Activated CD4-positive, CD25-positive, alpha-beta regulatory T cell treated with anti-CD3 and anti-CD28 coated beads, Interleukin-2, amount 50 U/mL, for 16 hours (primary cell): ENCODE data around the gene ABHD6.
"Not testable (repeated sequence)": the region's sequence is repeated elsewhere in the genome, so short reads cannot be mapped to it uniquely, and the experiment has no call there.

ENCODE experiments used
- DNase-seq: peaks from one replicate; pipeline ENCODE4 v3.0.0-alpha.2; 2020; ENCODE audit warnings: low read depth, low spot score

Gene ABHD6

DNA sequence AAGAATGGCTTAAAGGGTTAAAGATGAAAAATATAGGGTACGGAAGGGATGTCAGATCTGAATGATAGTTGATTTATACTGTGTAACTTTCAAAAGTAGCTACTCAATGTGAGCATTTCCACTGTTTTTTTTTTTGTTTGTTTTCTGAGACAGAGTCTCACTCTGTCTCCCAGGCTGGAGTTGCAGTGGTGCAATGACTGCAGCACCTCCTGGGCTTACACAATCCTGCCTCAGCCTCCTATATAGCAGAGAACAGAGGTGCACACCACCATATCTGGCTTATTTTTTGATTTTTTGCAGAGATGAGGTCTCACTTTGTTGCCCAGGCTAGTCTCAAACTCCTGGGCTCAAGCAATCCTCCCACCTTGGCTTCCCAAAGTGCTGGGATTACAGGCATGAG is 85.2 kb downstream of the ABHD6 start:
- DNase-seq, result no peak

DNA sequence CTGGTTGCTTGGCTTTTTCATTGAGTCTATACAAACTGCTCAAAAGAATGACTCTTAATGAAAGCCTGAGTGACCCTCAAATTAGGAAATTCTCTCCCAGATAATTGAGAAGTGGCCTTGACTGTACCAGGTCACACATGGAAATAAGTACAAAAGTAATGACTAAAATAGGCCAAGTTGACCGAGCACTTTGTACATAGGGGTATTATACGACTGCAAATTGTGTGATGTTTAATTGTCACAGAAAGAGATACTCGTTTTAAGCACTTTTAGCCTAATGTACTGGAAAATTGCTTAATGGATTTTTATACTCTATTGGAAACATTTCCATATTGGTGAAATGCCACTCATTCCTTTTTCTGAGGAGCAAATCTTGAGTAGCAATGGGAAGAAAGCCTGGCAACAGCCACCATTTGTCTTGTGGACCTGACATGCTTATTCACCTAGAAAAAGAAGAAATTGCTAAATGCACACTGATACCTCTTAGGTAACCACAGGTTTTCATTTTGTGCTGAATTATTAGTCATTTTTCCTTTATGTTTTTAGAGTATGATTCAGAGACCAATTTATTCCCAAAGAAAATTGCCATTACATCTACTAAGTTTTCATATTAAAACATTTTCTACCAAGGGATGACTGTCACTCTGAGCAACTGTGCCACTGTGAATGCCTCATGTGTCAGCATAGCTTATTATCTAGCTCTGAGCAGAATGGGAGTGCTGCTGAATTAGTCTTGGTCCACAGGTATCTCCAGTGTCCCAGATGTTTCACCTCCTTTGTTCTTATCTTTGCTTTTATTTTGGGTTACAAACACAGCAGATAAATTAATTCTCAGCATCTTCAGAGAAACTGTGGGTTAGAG is 86.2 kb downstream of the ABHD6 start:
- DNase-seq, result no peak

DNA sequence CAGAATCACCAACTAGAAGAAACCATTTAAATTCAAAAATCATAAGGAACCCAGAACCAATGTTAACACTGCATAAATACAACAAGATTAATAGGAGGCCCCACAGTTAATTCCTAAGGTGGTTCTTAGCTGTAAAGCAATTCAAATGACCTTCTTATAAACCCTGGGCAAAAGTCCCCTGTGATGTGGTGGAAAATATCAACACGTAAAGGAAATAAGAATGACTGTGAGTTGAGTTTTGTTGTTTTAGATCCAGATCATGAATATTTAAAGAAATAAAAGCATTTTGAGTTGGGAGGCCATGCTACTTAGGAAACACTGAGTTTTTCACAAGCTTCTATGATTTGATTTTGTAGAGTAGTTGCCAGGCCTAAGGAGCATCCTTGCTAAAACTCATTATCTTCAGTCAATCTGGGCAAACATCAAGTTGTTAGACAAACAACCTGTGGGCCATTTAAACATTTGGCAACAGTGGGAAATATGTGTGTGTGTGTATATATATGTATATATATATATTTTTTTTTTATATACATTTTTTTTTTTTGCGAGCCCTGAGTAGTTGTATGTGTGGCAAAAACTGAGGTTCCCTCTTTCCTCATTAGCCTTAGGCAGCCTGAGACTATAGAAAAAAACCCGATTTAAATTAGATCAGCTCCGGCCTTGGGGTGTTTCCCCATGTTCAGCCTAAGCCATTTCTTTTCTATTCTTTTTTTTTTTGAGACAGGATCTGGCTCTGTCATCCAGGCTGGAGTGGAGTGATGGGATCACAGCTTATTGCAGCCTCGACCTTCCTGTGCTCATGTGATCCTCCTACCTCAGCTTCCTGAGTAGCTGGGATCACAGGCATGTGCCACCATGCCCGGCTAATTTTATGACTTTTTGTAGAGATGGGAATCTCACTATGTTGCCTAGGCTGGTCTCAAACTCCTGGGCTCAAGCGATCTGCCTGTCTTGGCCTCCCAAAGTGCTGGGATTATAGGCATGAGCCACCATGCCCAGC is 87.1 kb downstream of the ABHD6 start:
- DNase-seq, result no peak

DNA sequence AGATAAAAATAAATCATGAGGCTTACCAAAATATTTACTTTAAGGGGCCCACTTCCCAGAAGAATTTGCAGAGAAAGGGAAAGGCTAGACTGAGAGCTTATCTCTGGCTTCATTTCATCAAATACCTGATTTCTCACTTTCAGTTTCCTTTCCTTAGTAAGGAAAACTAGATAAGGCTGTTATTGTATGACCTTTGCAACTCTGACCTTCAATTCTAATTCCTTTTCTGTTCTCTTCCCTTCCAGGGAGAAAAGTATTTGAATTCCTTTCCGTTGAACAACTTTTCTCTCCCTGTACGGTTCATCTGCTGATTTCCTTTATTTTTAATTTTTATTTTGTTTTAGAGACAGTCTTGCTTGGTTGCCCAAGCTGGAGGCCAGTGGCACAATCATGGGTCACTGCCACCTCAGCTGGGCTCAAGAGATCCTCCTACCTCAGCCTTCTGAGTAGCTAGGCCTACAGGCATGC is 88.0 kb downstream of the ABHD6 start:
- no peak for DNase-seq

DNA sequence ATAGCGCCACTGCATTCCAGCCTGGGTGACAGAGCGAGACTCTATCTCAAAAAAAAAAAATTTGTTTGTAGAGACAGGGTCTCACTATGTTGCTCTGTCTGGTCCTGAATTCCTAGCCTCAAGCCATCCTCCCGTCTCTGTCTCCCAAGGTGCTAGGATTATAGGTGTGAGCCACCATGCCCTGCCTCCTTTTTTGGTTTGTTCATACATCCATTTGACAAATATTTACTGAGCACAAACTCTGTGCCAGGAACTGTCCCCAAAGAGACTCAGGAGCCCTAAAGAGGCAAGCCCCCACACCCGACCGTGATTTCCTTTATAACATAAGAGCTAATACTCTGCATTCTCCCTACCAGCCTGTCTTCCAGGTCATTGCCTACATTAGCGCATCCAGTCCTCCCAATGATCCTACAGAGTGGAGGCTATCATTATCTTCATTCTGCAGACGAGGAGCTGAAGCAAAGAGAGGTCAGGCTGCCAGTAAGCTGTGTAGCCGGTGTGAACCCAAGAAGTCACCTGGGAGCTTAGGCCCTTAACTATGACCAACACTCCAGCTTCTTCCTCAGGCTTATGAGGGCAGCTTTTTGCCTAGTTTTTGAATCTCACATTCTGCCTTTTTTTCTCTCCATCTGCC is 88.8 kb downstream of the ABHD6 start:
- DNase-seq, result no peak

DNA sequence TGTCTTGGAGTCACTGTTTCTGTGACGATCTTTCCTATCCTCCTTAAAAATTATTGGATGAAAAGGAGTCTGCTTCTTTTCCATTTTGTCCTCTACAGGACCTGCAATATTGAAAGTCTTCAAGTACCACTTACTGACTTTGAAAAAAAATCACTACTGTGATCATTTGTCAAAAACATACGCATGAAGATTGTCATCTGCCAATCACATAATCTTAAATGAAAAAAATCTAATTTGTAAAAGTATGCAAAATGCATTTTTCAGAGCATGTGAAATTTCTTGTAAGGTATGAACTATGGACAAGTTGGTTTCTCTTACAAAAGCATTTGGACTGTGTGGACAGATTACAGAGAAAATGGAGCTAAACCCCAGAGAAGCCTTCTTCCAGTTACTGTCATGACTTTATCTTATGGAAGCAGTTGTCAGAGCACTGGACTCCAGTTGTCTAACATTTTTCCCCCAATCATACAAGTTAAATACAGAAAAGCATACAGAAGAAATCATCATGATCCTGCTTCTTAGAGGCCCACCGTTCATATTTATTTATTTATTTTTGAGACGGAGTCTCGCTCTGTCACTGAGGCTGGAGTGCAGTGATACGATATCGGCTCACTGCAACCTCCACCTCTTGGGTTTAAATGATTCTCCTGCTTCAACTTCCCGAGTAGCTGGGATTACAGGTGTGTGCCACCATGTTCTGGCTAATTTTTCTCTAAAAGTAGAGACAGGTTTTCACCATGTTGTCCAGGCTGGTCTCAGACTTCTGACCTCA is 91.7 kb downstream of the ABHD6 start:
- no peak for DNase-seq

DNA sequence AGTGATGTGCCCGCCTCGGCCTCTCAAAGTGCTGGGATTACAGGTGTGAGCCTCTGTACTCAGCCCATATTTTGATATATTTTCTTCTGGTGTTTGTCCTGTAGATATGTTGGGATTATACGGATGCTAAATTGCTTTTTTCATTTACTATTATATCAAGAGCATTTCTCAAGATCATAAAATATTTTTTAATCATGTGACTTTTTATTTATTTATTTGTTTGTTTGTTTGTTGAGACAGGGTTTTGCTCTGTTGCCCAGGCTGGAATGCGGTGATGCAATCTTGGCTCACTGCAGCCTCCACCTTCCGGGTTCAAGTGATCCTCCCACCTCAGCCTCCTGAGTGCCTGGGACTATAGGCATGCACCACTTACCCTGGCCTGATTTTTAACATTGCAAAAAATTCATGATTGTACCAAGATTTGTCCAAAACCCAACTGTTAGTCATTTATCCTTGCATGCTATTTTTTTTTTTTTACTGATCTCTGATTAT is 92.4 kb downstream of the ABHD6 start:
- DNase-seq, result no peak

DNA sequence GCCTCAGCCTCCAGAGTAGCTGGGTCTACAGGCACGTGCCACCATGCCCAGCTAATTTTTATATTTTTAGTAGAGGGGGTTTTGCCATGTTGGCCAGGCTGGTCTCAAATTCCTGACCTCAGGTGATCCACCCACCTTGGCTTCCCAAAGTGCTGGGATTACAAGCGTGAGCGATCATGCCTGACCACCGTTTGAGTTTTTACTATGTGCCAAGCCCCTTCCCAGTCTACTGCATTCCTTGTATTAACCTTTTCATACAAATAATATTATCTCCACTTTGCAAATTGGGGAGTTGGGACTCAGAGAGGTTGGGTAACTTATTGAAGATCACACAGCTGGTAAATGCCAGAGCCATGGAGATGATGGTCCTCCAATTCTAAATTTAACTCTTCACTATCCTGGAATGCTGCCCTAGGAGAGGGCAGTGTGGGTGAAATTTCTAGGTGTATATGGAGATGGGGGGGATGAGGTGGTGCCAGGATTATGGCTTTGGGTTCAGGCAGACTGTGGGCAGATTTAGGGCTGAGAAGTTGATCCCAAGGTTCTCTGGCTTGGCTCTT is 94.1 kb downstream of the ABHD6 start:
- DNase-seq, result no peak

DNA sequence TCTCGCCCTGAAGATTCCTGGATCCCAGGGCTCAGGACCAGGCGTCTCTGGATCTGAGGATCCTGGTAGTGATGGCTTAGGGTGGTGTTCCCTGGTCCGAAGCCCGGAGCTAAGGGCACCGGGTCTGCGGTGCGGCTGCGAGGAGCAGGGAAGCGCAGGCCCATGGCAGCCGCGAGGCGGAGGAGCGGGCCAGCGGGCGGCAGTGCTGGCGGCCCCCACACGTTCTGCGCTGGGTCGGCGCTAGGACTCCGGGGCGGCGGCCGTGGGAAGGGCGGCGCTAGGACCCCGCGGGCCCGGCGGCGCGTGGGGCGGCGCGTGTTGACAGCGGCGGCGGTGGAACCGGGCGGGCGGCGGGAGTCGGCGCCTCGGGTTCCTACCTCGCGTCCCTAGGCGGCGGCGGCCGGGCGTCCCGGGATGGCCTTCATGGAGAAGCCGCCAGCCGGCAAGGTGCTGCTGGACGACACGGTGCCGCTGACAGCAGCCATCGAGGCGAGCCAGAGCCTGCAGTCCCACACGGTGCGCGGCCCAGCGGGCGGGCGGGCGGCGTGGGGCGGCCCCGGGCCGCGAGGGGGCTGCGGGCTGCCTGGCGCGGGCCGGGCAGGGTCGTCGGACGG is 95.1 kb downstream of the ABHD6 start, which contains the start of gene PXK:
Gene PXK, plus strand, starts transcription at position 318 of the 614 bp plus-strand sequence. Its CDS starts 97 bp downstream, at position 415.
- peak; percentile 50 for DNase-seq

DNA sequence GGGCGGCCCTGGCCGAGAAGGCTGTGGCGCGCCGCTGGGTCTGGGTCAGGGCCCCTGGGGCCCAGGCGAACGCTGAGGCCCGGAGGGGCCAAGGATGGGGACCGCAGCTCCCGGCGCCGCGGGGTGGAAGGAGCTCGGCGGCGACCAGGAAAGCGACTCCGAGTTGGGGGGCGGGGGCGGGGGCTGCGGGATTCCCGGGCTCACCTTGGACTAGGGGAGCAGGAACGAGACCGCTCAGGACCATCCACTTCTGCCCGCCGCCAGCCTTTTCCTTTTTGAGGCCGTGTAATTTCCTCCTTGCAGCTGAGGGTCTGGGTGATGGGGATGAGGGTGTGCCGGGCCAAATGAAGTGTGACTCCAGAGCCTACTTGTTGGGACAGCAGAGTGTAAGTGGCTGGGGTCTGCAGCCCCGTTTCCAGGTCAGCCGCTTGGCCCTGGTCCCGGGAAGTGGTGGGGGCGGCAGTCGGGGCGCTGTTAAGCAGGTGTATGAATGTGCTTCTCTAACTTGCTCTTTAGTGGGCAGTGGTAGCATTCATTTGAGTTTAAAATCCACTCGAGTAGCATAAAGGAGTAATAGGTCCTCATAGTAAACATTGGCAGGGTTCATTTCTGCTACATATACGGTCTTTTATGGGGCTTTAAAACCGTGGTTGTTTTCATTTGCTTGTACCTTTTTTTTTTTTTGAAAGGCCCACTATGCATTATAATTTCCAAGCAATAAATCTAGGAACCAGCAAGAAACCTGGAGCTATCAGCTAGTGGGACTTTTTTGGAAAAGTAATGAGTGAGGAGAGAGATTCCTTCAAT is 95.8 kb downstream of the ABHD6 start:
- DNase-seq, result no peak

DNA sequence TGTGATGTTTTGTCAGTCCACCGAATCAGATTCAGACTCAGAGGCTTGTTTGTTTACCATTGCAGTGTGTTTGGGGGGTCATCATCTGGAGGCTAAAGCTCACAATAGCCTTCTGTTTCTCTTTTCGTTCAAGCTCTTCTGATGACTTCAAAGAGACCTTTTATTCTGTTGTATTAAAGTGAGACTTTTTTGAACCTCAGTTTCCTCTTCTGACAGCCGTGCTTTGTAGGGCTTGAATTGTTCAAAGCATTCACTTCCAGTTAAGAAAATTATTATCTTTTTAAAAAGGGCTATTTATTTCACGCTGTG is 96.4 kb downstream of the ABHD6 start:
- no peak for DNase-seq

DNA sequence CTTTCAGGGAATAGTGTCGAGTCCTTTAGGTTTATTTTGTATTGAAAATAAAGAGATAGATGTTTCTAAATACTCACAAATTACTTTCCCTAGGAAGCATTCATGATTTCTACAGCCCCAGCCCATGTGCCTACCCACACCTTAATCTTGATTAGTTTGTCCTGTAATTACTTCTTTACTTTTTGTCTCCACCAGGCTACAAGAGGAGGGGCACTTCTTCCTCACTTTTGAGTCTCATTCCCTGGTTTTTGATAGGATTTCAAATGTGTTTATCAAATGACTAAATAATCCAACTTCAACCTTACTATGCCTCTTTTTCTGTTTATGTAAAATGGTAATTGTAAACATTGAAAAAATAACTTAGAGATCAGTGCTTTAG is 96.9 kb downstream of the ABHD6 start:
- DNase-seq, result no peak

DNA sequence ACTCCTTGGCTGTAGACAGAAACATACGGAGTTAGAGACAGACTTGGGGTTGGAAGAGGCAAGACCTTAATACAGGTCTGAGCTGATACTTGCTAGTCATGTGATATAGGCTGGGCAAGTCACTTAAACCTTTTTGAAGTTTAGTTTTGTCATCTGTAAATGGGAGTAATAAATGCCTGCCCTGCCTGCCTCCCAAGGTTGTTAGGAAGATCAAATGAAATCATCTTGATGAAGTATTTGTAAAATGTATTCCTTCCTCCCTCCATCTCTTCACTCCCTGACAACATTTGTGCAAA is 98.0 kb downstream of the ABHD6 start:
- DNase-seq, result no peak

DNA sequence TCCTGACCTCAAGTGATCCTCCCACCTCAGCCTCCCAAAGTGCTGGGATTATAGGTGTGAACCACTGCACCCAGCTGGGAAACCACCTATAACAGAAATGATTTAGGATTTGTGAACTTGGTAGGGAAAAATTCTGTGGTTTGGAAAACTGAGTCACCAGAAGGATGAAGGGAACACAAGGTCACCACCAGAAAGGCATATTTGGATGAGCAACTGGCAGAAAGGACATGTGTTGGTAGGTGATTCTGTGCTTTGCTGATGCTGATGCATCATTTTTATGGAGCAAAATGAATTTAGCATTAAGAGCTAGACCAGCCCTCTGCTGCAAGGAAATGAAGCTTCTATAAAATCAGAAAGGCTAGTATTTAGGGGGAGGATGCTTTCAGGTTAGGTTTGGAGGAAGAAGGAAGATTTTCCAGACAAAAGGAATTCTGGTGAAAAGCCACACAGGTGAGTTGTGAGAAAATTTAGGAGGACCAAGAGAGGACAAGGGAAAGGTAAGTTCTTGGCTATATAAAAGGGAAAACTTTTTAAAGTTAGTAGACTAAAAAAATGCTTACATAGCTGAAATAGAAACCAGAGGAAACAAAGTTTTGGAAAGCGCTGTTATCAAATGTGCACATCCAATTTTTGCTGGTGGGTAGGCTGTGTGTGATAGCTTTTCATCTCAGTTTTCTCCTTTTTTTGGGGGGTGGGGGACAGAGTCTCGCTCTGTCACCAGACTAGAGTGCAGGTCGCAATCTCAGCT is 98.7 kb downstream of the ABHD6 start:
- no peak for DNase-seq

DNA sequence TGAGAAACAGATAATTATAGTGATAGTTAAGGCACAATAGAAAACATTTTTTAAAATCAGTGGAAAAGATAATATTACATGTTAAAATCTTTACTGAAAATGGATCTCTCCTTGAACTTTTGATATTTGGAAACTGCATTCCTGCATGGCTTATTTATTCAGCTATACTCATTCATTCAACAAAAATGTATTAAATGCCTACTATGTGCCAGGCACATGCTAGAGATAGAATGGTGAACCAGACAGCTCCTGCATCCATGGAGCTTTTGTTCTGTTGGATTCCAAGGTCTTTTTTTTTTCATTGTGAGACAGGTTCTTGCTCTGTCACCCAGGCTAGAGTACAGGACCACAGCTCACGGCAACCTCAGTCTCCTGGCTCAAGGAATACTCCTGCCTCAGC is 99.6 kb downstream of the ABHD6 start:
- DNase-seq, result no peak

DNA sequence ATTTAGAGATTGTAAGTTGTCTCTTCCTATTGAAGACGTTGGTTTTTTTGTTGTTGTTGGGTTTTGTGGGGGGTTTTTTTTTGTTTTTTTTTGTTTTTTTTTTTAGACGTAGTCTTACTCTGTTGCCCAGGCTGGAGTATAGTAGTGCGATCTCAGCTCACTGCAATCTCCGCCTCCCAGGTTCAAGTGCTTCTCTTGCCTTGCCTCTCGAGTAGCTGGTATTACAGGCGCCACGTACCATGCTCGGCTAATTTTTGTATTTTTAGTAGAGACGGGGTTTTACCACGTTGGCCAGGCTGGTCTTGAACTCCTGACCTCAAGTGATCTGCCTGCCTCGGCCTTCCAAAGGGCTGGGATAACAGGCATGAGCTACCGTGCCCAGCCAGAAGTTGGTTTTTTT is 101.6 kb downstream of the ABHD6 start:
- DNase-seq, result not testable (repeated sequence)

DNA sequence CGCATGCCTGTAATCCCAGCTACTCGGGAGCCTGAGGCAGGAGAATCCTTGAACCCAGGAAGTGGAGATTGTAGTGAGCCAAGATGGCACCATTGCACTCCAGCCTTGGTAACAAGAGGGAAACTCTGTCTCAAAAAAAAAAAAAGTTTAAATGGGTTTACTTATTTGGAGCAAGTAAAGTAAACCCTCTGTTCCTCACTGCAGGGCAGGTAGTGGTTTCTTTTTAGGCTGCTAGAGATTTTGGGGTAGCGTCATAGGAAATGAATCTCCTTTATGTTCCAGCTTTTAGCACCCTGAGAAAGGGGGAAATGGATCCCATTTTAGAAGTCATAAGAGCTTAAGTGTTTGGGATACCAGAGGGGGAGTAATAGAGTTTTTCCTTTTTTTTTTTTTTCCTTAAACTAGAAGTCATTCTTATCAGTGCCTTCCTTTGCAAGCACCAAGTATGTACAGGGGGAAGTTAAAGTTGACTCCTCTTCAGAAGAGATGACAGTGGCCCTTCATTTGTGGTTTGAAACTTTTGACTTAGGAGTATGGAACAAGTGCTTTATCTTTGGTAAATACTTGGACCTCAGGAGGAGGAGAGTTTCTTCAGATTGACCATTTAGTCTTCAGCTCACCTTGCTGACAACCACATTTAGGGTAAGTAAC is 103.1 kb downstream of the ABHD6 start:
- DNase-seq, result no peak

DNA sequence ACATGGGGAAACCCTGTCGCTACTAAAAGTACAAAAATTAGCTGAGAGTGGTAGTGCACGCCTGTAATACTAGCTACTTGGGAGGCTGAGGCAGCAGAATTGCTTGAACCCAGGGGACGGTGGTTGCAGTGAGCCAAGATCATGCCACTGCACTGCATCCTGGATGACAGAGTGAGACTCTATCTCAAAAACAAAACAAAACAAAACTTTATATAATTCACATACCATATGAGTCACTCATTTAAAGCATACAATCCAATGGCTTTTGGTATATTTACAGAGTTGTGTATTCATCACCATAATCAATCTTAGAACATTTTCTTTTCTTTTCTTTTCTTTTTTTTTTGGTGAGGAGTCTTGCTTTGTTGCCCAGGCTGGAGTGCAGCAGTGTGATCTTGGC is 103.8 kb downstream of the ABHD6 start:
- no peak for DNase-seq
